ENCODE results near the gene TRAK1. TPM values are rescaled to one million over a fixed set of nuclear protein-coding genes. Genes with fewer than 3 reads are reported as not detected.

The TRAK1 gene
- total and polyA plus RNA-seq, 2 of the 4 experiments (the other 2 are of a cell fraction), result 25.6 to 28.1 TPM

DNA sequence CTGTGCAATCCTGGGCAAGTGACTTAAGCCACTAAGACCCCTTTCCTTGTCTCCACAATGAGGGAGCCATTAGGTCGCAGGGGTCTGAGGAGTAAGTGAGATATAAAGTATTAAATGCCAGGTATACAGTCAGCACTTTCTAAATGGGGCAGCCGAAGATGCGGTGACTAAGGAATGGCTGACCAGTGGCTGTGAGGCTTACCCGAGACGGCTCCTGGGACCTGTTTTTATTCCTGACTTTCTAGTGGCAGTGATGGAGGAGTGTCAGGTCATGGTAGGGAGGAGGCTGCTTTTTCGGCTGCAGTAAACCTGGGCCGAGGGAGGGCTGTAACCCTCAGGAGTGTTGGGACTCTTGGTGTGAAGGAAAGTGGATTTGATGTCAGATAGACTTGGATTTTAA is 52.3 kb downstream of the TRAK1 start:
- no peak overlapping the region for H3K9ac ChIP-seq (ENCODE audit: low read depth, low read length)
- no peak overlapping the region for H3K18ac ChIP-seq (ENCODE audit: low read depth, low read length)
- H2AK5ac ChIP-seq (ENCODE audit: low read depth, low read length), result no peak overlapping the region
- ChIA-PET POLR2A (ENCODE audit: unreplicated experiment) (no interaction called here), CTCF (no interaction called here)
- no peak overlapping the region for H3K4me3 ChIP-seq (ENCODE audit: insufficient read depth, low read depth, low read length)
- H3K23ac ChIP-seq (ENCODE audit: low read depth, low read length), result no peak overlapping the region
- no peak overlapping the region for H3K14ac ChIP-seq (replicated peaks; ENCODE audit: low read depth, low read length)
- no peak overlapping the region for H2BK5ac ChIP-seq (ENCODE audit: low read depth, low read length, poor library complexity, severe bottlenecking)
- BruUV-seq (replicated peaks), result no TSS peak
- no peak overlapping the region for H3K4me2 ChIP-seq (ENCODE audit: low read depth, low read length)
- H3K9me1 ChIP-seq (ENCODE audit: insufficient read depth, low read length), result 0 out of 2 replicates have a peak, but pooled peaks cover 7% of the 10 kb centered on the region
- no peak overlapping the region for H2AFZ ChIP-seq (replicated peaks; ENCODE audit: low read length, poor library complexity)
- no peaks in the 10 kb centered on the region for H3K4me1 ChIP-seq (ENCODE audit: control insufficient read depth, insufficient read depth, low read length)
- TF ChIP-seq CHD1 (IDR thresholded peaks at IDR 0.05; ENCODE audit: low read depth, low read length) (no peak), NFE2L2 (IDR thresholded peaks at IDR 0.05; ENCODE audit: low read depth, low read length) (no peak), RFX5 (IDR thresholded peaks at IDR 0.05; ENCODE audit: low read depth, low read length) (no peak)
- TF ChIP-seq, protein P1, sequence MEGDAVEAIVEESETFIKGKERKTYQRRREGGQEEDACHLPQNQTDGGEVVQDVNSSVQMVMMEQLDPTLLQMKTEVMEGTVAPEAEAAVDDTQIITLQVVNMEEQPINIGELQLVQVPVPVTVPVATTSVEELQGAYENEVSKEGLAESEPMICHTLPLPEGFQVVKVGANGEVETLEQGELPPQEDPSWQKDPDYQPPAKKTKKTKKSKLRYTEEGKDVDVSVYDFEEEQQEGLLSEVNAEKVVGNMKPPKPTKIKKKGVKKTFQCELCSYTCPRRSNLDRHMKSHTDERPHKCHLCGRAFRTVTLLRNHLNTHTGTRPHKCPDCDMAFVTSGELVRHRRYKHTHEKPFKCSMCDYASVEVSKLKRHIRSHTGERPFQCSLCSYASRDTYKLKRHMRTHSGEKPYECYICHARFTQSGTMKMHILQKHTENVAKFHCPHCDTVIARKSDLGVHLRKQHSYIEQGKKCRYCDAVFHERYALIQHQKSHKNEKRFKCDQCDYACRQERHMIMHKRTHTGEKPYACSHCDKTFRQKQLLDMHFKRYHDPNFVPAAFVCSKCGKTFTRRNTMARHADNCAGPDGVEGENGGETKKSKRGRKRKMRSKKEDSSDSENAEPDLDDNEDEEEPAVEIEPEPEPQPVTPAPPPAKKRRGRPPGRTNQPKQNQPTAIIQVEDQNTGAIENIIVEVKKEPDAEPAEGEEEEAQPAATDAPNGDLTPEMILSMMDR (conservative IDR thresholded peaks at IDR 0.05; ENCODE audit: low read depth, low read length), result no peak
- H4K91ac ChIP-seq (ENCODE audit: insufficient read depth, low read depth, low read length), result no peak overlapping the region
- ATAC-seq (ENCODE audit: low read depth) (no peak), DNase-seq (no peak)
- no peak overlapping the region for H2BK15ac ChIP-seq (ENCODE audit: low read depth, low read length)
- no peak overlapping the region for H2BK20ac ChIP-seq (ENCODE audit: low read depth, low read length)
- no peak overlapping the region for H3K4ac ChIP-seq (ENCODE audit: low read depth, low read length)
- in situ Hi-C loops (cut with MboI; ENCODE audit: low sequenced_read_pairs), result no loop called here
- H3K79me1 ChIP-seq (ENCODE audit: low read depth in 1 of 2, low read length in 2 of 2), result peaks cover 5 to 36% of the 10 kb centered on the region in 2 experiments
- no peaks in the 10 kb centered on the region for H3K27me3 ChIP-seq (ENCODE audit: control insufficient read depth, insufficient read depth, low read length)
- no peak overlapping the region for H3K56ac ChIP-seq (ENCODE audit: extremely low read depth, insufficient read depth, low read length)
- no peak overlapping the region for H3K27ac ChIP-seq (ENCODE audit: insufficient read depth, low read length)
- H2BK120ac ChIP-seq (ENCODE audit: low read depth, low read length), result no peak overlapping the region
- H4K8ac ChIP-seq (ENCODE audit: low read depth in 2 of 2, low read length in 2 of 2), result no peak overlapping the region
- WGBS, 2 experiments (ENCODE audit: extremely low coverage in 2 of 2, insufficient read length in 1 of 2), result no CpG with 5 or more reads among the region's 7 CpGs
- peaks cover 14% of the 10 kb centered on the region; the same call in 1 of the 2 replicates for H4K20me1 ChIP-seq (ENCODE audit: insufficient read depth, low read length)
- no peak overlapping the region for H2AK9ac ChIP-seq (replicated peaks; ENCODE audit: low read depth, low read length, poor library complexity)
- dilution Hi-C loops (cut with HindIII; ENCODE audit: low sequenced_read_pairs, unreplicated experiment), result no loop called here
- intact Hi-C loops (cut with micrococcal nuclease), result no loop called here
- H4K5ac ChIP-seq (ENCODE audit: low read depth, low read length), result no peak overlapping the region
- no peaks in the 10 kb centered on the region for H3K36me3 ChIP-seq (ENCODE audit: control insufficient read depth, insufficient read depth, low read length)
- no peaks in the 10 kb centered on the region for H3K9me3 ChIP-seq (ENCODE audit: control insufficient read depth, insufficient read depth, low read length)
